Hematopoietic multipotent progenitor cell treated with erythropoietin and hydrocortisone succinate and interleukin-3 and kit ligand, for 17 days (in vitro differentiated cells): ENCODE measurements around the gene IER5.
A peak's percentile ranks its signal among the peaks of the same experiment; 100 is the strongest.

ENCODE experiments used
- DNase-seq: peaks from one replicate; pipeline ENCODE4 v3.0.0-alpha.2; 2015; ENCODE audit warnings: low spot score

Gene IER5

GRCh38 chr1:181135437-181135731 is 46.9 kb downstream of the IER5 start:
- DNase-seq = peak; percentile 85

GRCh38 chr1:181135815-181136737 is 47.6 kb downstream of the IER5 start:
- peak; percentile 67 for DNase-seq

- DNase-seq = no peak
Measured at GRCh38 chr1:181136738-181137122, 48.2 kb downstream of the IER5 start.

- no peak for DNase-seq
Measured at GRCh38 chr1:181137217-181137743, 48.8 kb downstream of the IER5 start.

- no peak for DNase-seq
Measured at GRCh38 chr1:181139631-181140061, 51.1 kb downstream of the IER5 start.

- peak; percentile 24 for DNase-seq
Measured at GRCh38 chr1:181140398-181140797, 51.9 kb downstream of the IER5 start.

GRCh38 chr1:181140891-181141290 is 52.4 kb downstream of the IER5 start:
- peak; percentile 34 for DNase-seq

- DNase-seq = peak; percentile 91
Measured at GRCh38 chr1:181141431-181141910, 53.0 kb downstream of the IER5 start.
